Heart right ventricle (tissue), 16 donors: Measurements from ENCODE around the gene MYOM3. TPM values are rescaled to one million over a fixed set of nuclear protein-coding genes. Genes with fewer than 3 reads are reported as not detected.

Experiments used
- ATAC-seq, 8 donors: fragments of 200-7000 bp; cut with Tn5 transposase; one replicate each; pipeline ENCODE4 v1.9.1; 2020; ENCODE audit warnings: mild to moderate bottlenecking in 8 of 8, moderate library complexity in 8 of 8, moderate number of reproducible peaks in 1 of 8
- DNase-seq, 2 donors: peaks; one replicate each; pipeline ENCODE4 v3.0.0-alpha.2; 2020
- H3K27ac ChIP-seq, 10 donors: fragments of 200-600 bp; sonication (generic) in 2 of 10; one replicate each; pipeline versions ENCODE4 v1.5.0 to v1.8.0; 2020 to 2022; ENCODE audit warnings: mild to moderate bottlenecking in 3 of 10
- H3K27me3 ChIP-seq, 7 donors: fragments of 200-600 bp; one replicate each; pipeline ENCODE4 v1.8.0; 2021 to 2022; ENCODE audit warnings: mild to moderate bottlenecking in 2 of 7
- H3K36me3 ChIP-seq, 9 donors: fragments of 200-600 bp; sonication (generic) in 1 of 9; one replicate each; pipeline versions ENCODE4 v1.5.0 to v1.8.0; 2020 to 2022; ENCODE audit warnings: mild to moderate bottlenecking in 2 of 9
- H3K4me1 ChIP-seq, 9 donors: fragments of 200-600 bp; sonication (generic) in 1 of 9; one replicate each; pipeline versions ENCODE4 v1.5.0 to v1.8.0; 2020 to 2022; ENCODE audit warnings: mild to moderate bottlenecking in 4 of 9
- H3K4me3 ChIP-seq, 10 donors: fragments of 200-600 bp; sonication (generic) in 2 of 10; one replicate each; pipeline versions ENCODE4 v1.5.0 to v1.8.0; 2020 to 2022; ENCODE audit warnings: mild to moderate bottlenecking in 7 of 10, moderate library complexity in 2 of 10
- H3K9me3 ChIP-seq, 11 donors: fragments of 200-600 bp in 10 of 11; sonication (generic) in 2 of 11; one replicate each; pipeline versions ENCODE4 v1.5.0 to v1.8.0; 2013 to 2022; ENCODE audit warnings: mild to moderate bottlenecking in 2 of 11, control low read depth in 1 of 11, moderate library complexity in 1 of 11
- CTCF ChIP-seq, 9 donors: fragments of 200-600 bp; sonication (generic) in 2 of 9; IDR thresholded peaks; one replicate each; pipeline versions ENCODE4 v1.5.0 to v1.8.0; 2021 to 2022; ENCODE audit warnings: antibody characterized with exemption in 9 of 9, mild to moderate bottlenecking in 5 of 9, moderate library complexity in 1 of 9
- WGBS, 2 donors: extraction: QIAGEN DNeasy Blood & Tissue Kit; methylation state at CpG; one replicate each; pipeline ENCODE4 v1.1.7; 2013; ENCODE audit warnings: inconsistent platforms in 1 of 2; 5-methylcytosine and 5-hydroxymethylcytosine counted together
- intact Hi-C, 10 donors: fragments of 100-400 bp; cut with DNase I; formaldehyde crosslinking; loops; one replicate each; pipeline versions ENCODE4 v1.11.1 to v1.14.2; 2022
- polyA plus RNA-seq, 2 donors: library from polyadenylated mRNA; stranded (reverse); fragments of 200-250 nt; gene quantifications; one replicate each; pipeline ENCODE4 v1.2.3, GENCODE V29; 2013
- total RNA-seq, 10 donors: library from RNA; stranded (reverse); fragmentation: NEBNext Ultra II Directional in 3 of 10; extraction: Animal tissue kit (Norgen Biotek cat#: 25700) in 3 of 10; gene quantifications; one replicate each; pipeline versions ENCODE4 v1.2.1 to v1.2.4, GENCODE V29; 2021 to 2023
- donor health status: Arrhythmogenic right ventricular cardiomyopathy.
- donor health status: ischemic (EF 13 %, LVEDD 7.1; RV severe dilation, severe dysfunction).
- donor health status: healthy with polysubstance abuse.
- donor health status: DM: no; HTN: yes; CAD: no.
- donor health status: DM: no; HTN: no; CAD: no.
- donor health status: ischemic (EF 25% LVEDD 6.9; RV normal size, moderate dysfunction).
- donor health status: ischemic (EF 25% LVEDD 5.7; RV mildly dilated, moderate dysfunction).
- donor health status: healthy.
- donor health status: DM: yes; HTN: yes; CAD: no.
- donor health status: Ischemic cardiomyopathy.
- donor health status: ischemic (EF 35%, LVEDD 5.7; RV mildly dilated, moderate dysfunction).
- donor health status: nonischemic (EF 11% LVEDD 7.7; RV severe dilation, severe dysfunction).
- donor health status: DM: yes; HTN: yes; CAD: no.
- donor health status: PGD.
- donor health status: ischemic (EF 29% LVEDD 5.4; RV normal size, mild dysfunction).
- donor health status: nonischemic (EF 23%, LVEDD 6.1; RV moderate dilation, normal function).

MYOM3 gene
- total and polyA plus RNA-seq, 12 donors = 85.3 to 428 (median 318) TPM

DNA sequence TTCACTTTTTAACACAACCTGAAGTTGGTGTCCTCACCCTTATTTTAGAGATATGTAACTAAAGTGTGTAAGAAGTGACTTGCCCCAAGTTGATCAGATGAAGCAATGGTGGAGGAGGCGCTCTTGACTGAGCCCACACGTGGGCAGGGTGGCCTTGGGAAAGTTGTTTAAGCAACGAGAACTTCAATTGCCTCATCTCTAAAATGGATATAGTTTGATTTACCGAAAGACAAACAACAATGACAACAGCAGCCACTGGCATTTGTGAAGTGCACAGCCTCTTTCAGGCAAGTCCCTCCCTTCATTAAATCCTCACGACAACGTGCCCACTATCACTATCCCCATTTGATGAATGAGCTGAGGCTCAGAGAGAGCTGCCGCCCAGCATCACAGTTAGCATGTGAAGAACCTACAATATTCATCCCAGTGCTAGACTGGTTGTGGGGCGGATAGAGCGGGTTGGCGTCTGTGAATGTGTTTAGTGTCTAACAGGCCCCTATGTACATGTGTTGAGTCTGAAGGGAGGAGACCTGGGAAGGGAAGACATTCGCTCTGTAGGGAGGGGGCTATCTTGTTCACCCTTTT lies 28.0 kb upstream of the MYOM3 start:
- no peak for DNase-seq
- no peak for ATAC-seq
- H3K27ac ChIP-seq = no peak overlapping the region

GRCh38 chr1:24139222-24139489 lies 27.2 kb upstream of the MYOM3 start:
- no peak for DNase-seq
- 77 to 86% methylated on average over 2 of the region's 2 CpGs for WGBS, 2 donors
- ATAC-seq = no peak
- no peak overlapping the region for H3K4me3 ChIP-seq
- intact Hi-C loops = no loop called here
- peaks cover 0 to 12% (median 0%) of the 10 kb centered on the region in 9 donors for H3K4me1 ChIP-seq
- TF ChIP-seq CTCF (IDR thresholded peaks at IDR 0.05) = no peak
- peaks cover 0 to 8% (median 0%) of the 10 kb centered on the region in 7 donors for H3K27me3 ChIP-seq
- no peaks in the 10 kb centered on the region for H3K36me3 ChIP-seq
- H3K9me3 ChIP-seq = no peaks in the 10 kb centered on the region
- no peak overlapping the region for H3K27ac ChIP-seq

More for the DNA sequence above, 28.0 kb upstream of the MYOM3 start:
- H3K9me3 ChIP-seq = no peaks in the 10 kb centered on the region
- H3K4me3 ChIP-seq = no peak overlapping the region
- 86 to 91% methylated on average over 11 of the region's 11 CpGs for WGBS, 2 donors
- no peak for TF ChIP-seq CTCF (IDR thresholded peaks at IDR 0.05)
- no peaks in the 10 kb centered on the region for H3K36me3 ChIP-seq
- H3K27me3 ChIP-seq = peaks cover 0 to 8% (median 0%) of the 10 kb centered on the region in 7 donors
- peaks cover 0 to 12% (median 0%) of the 10 kb centered on the region in 9 donors for H3K4me1 ChIP-seq
- intact Hi-C loops = no loop called here

DNA sequence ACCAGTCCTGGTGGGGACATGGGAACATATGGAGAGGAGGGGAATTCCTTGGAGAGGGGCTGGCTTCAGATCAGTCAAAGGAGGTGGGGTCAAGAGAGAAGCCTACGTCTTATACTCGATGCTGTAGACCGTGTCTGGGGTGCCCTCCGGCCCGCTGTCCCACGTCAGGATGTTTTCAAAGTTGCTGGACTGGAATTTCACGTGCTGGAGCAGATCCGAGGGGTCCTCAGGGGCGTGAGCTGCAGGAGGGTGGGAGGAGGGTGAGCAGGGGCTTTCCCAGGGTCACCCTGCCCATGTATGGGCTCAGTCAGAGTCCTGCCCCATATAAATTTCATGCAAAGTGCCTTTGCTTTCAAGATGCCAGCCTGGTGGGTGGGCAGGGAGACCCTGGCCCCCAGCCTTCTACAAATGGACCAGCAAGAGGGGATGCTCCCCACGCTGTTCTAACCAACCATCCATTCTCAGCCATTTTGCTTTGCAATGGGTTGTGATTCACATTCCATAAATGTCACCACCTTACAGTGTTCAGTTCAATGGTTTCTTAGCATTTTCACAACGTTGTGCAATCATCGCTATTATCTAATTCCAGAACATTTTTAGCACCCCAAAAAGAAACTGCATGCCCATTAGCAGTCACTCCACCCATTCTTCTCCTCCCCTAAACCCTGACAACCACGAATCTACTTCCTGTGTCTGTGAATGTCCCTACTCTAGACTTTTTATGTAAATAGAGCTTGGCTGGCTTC lies 26.7 kb upstream of the MYOM3 start:
- DNase-seq (no peak), ATAC-seq (no peak)
- H3K4me3 ChIP-seq = no peak overlapping the region
- peaks cover 0 to 11% (median 0%) of the 10 kb centered on the region in 9 donors for H3K4me1 ChIP-seq
- intact Hi-C loops = no loop called here
- WGBS, 2 donors = 68 to 76% methylated on average over 13 of the region's 13 CpGs
- peaks cover 0 to 8% (median 0%) of the 10 kb centered on the region in 7 donors for H3K27me3 ChIP-seq
- no peak overlapping the region for H3K27ac ChIP-seq
- H3K36me3 ChIP-seq = no peaks in the 10 kb centered on the region
- no peak for TF ChIP-seq CTCF (IDR thresholded peaks at IDR 0.05)
- H3K9me3 ChIP-seq = no peaks in the 10 kb centered on the region

GRCh38 chr1:24136956-24137539 lies 25.1 kb upstream of the MYOM3 start:
- H3K36me3 ChIP-seq = no peaks in the 10 kb centered on the region
- H3K9me3 ChIP-seq = no peaks in the 10 kb centered on the region
- no peak for TF ChIP-seq CTCF (IDR thresholded peaks at IDR 0.05)
- no peaks in the 10 kb centered on the region for H3K27me3 ChIP-seq
- WGBS, 2 donors = 79 to 88% methylated on average over 15 of the region's 15 CpGs
- no peak for ATAC-seq
- intact Hi-C loops = no loop called here
- H3K27ac ChIP-seq = no peak overlapping the region
- no peak for DNase-seq
- H3K4me1 ChIP-seq = no peaks in the 10 kb centered on the region
- no peak overlapping the region for H3K4me3 ChIP-seq
